ENCODE measurements around the gene COG2.

- TF ChIP-seq CTCF (optimal IDR thresholded peaks at IDR 0.05 in 1 of 3, IDR thresholded peaks at IDR 0.05 in 1 of 3, conservative IDR thresholded peaks at IDR 0.05 in 1 of 3; ENCODE audit: extremely low read depth in 1 of 3, insufficient read depth in 2 of 3, low read length in 3 of 3) = no peak
- TF ChIP-seq EZH2 (IDR thresholded peaks at IDR 0.05; ENCODE audit: low read length) = no peak
Observed at GRCh38 chr1:230677200-230677599, 34.9 kb downstream of the COG2 start.

Measured in keratinocyte (primary cell).